OCI-LY1 (cell line): ENCODE measurements around the gene KRT35.

Source experiments
- EZH2 ChIP-seq: fragments of 200-600 bp; sonication (generic), shearing (Covaris generic); IDR thresholded peaks from 2 replicates; pipeline ENCODE4 v1.8.0; 2017; ENCODE audit warnings: borderline replicate concordance, mixed run types, mild to moderate bottlenecking, antibody characterized with exemption, low read length, moderate library complexity, mixed read lengths
- TF ChIP-seq, protein P1 (sequence below): fragments of 200-600 bp; sonication (generic), shearing (Covaris generic); IDR thresholded peaks from 2 replicates; pipeline ENCODE4 v1.5.1; 2017; ENCODE audit warnings: mild to moderate bottlenecking, antibody characterized with exemption, low read length, moderate library complexity, mixed read lengths

- TF ChIP-seq, protein P1, sequence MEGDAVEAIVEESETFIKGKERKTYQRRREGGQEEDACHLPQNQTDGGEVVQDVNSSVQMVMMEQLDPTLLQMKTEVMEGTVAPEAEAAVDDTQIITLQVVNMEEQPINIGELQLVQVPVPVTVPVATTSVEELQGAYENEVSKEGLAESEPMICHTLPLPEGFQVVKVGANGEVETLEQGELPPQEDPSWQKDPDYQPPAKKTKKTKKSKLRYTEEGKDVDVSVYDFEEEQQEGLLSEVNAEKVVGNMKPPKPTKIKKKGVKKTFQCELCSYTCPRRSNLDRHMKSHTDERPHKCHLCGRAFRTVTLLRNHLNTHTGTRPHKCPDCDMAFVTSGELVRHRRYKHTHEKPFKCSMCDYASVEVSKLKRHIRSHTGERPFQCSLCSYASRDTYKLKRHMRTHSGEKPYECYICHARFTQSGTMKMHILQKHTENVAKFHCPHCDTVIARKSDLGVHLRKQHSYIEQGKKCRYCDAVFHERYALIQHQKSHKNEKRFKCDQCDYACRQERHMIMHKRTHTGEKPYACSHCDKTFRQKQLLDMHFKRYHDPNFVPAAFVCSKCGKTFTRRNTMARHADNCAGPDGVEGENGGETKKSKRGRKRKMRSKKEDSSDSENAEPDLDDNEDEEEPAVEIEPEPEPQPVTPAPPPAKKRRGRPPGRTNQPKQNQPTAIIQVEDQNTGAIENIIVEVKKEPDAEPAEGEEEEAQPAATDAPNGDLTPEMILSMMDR: no peak
- no peak for TF ChIP-seq EZH2
These were observed 38.7 kb upstream of the KRT35 start for GRCh38 chr17:41519501-41520224.
